ENCODE data around the gene LSAMP. TPM values are rescaled to one million over a fixed set of nuclear protein-coding genes. Genes with fewer than 3 reads are reported as not detected.

The LSAMP gene
- total RNA-seq, 1 experiment from 2014 or later, result 0.90 TPM

DNA sequence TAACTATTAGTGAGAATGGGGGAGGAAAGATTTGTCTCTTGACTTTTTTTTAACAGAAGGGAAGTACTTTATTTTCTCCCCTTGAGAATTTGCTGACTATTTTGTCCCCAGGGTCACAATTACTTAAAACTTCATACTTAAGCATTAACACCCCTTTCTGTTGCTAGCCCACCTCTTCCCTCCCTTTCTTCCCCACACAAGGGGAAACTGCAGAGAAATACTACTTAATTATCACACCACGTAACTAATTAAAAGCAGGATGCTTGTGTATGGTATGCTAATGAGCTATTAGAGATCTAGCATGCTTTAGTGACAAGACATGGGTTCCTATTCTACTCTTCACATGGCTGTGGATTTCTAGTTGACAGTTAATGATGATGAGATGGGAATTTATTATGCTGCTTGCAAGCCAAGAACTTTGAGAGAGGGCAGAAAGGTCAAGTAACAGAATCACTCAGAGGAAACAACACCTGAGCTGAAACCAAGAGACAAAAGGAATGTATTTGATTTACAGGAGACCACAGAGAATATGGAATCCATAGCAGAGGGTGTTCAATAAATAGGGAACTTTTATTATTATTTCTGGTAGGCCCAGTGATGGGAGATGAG lies 179.2 kb downstream of the LSAMP start:
- Mint-ChIP-seq H3K36me3 (ENCODE audit: insufficient read depth in 1 of 3, low read depth in 3 of 3) (no peaks in the 10 kb centered on the region; a peak in 1 of 7 replicates), H3K27me3 (ENCODE audit: low read depth) (peaks cover 43% of the 10 kb centered on the region), H3K4me3 (no peak overlapping the region), H3K9me3 (no peaks in the 10 kb centered on the region), H3K27ac (no peak overlapping the region), H3K4me1 (peaks cover 27 to 33% of the 10 kb centered on the region in 2 experiments)
- no peak overlapping the region for H3K23ac ChIP-seq (ENCODE audit: insufficient read length, low read depth, low read length)
- no peak overlapping the region for H2BK5ac ChIP-seq (ENCODE audit: insufficient read length, low read length)
- H2BK120ac ChIP-seq (ENCODE audit: low read depth, low read length, poor library complexity, severe bottlenecking), result no peak overlapping the region
- H3K23me2 ChIP-seq (ENCODE audit: insufficient read length, low read depth, low read length, poor library complexity, severe bottlenecking), result no peaks in the 10 kb centered on the region
- no peaks in the 10 kb centered on the region for H3K9me3 ChIP-seq (ENCODE audit: control insufficient read depth, low read depth, low read length)
- H3K56ac ChIP-seq (ENCODE audit: insufficient read length, low read depth, low read length), result no peak overlapping the region
- no peak overlapping the region for H3K18ac ChIP-seq (ENCODE audit: insufficient read length, low read depth, low read length)
- H3K14ac ChIP-seq (ENCODE audit: insufficient read depth, low read length), result no peak overlapping the region
- no peaks in the 10 kb centered on the region for H3K79me1 ChIP-seq (ENCODE audit: insufficient read depth, low read depth, low read length, poor library complexity, severe bottlenecking)
- no peak overlapping the region for H4K91ac ChIP-seq (ENCODE audit: insufficient read length, low read depth, low read length)
- no peak overlapping the region for H2AFZ ChIP-seq (ENCODE audit: low read length)
- no peak overlapping the region for H3K27ac ChIP-seq (ENCODE audit: insufficient read length, low read depth, low read length)
- H4K8ac ChIP-seq (replicated peaks; ENCODE audit: insufficient read length, low read depth, low read length), result no peak overlapping the region
- no peak overlapping the region for H3T11ph ChIP-seq (ENCODE audit: low read length)
- no peak overlapping the region for H2AK5ac ChIP-seq (ENCODE audit: insufficient read length, low read length)
- peaks cover 3% of the 10 kb centered on the region; the same call in 1 of the 2 replicates for H3K27me3 ChIP-seq (ENCODE audit: insufficient read depth, low read length)
- H3K4me1 ChIP-seq (ENCODE audit: insufficient read depth, low read length), result no peaks in the 10 kb centered on the region
- H2BK15ac ChIP-seq (ENCODE audit: low read depth, low read length), result no peak overlapping the region
- H4K5ac ChIP-seq (ENCODE audit: insufficient read length, low read depth, low read length), result no peak overlapping the region
- H3K4me2 ChIP-seq (ENCODE audit: insufficient read depth, insufficient read length, low read length), result no peak overlapping the region
- no peaks in the 10 kb centered on the region for H4K20me1 ChIP-seq (ENCODE audit: control insufficient read depth, insufficient read depth, insufficient read length)
- DNase-seq, result no peak
- no peak overlapping the region for H3K9ac ChIP-seq (ENCODE audit: extremely low read depth, insufficient read length, low read length)
- H3K4ac ChIP-seq (ENCODE audit: low read depth, low read length), result no peak overlapping the region
- H3K79me2 ChIP-seq (ENCODE audit: insufficient read depth, low read length), result no peaks in the 10 kb centered on the region
- no peak overlapping the region for H2BK20ac ChIP-seq (ENCODE audit: low read depth, low read length, poor library complexity, severe bottlenecking)
- no CpG with 5 or more reads among the region's 1 CpG for WGBS (ENCODE audit: extremely low coverage, insufficient read length, low lambda C conversion rate)
- TF ChIP-seq, protein P1, sequence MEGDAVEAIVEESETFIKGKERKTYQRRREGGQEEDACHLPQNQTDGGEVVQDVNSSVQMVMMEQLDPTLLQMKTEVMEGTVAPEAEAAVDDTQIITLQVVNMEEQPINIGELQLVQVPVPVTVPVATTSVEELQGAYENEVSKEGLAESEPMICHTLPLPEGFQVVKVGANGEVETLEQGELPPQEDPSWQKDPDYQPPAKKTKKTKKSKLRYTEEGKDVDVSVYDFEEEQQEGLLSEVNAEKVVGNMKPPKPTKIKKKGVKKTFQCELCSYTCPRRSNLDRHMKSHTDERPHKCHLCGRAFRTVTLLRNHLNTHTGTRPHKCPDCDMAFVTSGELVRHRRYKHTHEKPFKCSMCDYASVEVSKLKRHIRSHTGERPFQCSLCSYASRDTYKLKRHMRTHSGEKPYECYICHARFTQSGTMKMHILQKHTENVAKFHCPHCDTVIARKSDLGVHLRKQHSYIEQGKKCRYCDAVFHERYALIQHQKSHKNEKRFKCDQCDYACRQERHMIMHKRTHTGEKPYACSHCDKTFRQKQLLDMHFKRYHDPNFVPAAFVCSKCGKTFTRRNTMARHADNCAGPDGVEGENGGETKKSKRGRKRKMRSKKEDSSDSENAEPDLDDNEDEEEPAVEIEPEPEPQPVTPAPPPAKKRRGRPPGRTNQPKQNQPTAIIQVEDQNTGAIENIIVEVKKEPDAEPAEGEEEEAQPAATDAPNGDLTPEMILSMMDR (conservative IDR thresholded peaks at IDR 0.05), result no peak
- no peak overlapping the region for H2BK12ac ChIP-seq (ENCODE audit: insufficient read length, low read depth, low read length)
